H9 (cell line): ENCODE data around the gene MASP2. TPM values are rescaled to one million over a fixed set of nuclear protein-coding genes. Genes with fewer than 3 reads are reported as not detected.
"Not testable (repeated sequence)": the region's sequence is repeated elsewhere in the genome, so short reads cannot be mapped to it uniquely, and the experiment has no call there.

ENCODE experiments used
- DNase-seq: peaks from one replicate; pipeline ENCODE4 v3.0.0-alpha.2; 2017
- H2AFZ ChIP-seq: one replicate; pipeline ENCODE4 v1.6.1; 2013; ENCODE audit warnings: mild to moderate bottlenecking, low read length, control low read depth, moderate library complexity
- H2AK5ac ChIP-seq: 2 replicates; pipeline ENCODE4 v1.6.1; 2013; ENCODE audit warnings: low read length, control low read depth, mixed read lengths; ENCODE audit not compliant: insufficient read length
- H2BK120ac ChIP-seq: one replicate; pipeline ENCODE4 v1.6.1; 2013; ENCODE audit warnings: low read depth, mild to moderate bottlenecking, low read length, control low read depth, inconsistent platforms; ENCODE audit not compliant: poor library complexity, severe bottlenecking
- H2BK12ac ChIP-seq: 2 replicates; pipeline ENCODE4 v1.6.1; 2013; ENCODE audit warnings: low read length, control low read depth, mixed read lengths, low read depth; ENCODE audit not compliant: insufficient read length
- H2BK15ac ChIP-seq: 2 replicates; pipeline ENCODE4 v1.6.1; 2013; ENCODE audit warnings: low read depth, low read length, control low read depth
- H2BK20ac ChIP-seq: one replicate; pipeline ENCODE4 v1.6.1; 2013; ENCODE audit warnings: low read depth, mild to moderate bottlenecking, low read length, control low read depth, inconsistent platforms; ENCODE audit not compliant: poor library complexity, severe bottlenecking
- H2BK5ac ChIP-seq: 2 replicates; pipeline ENCODE4 v1.6.1; 2013; ENCODE audit warnings: low read length, control low read depth, mixed read lengths; ENCODE audit not compliant: insufficient read length
- H3K14ac ChIP-seq: 2 replicates; pipeline ENCODE4 v1.6.1; 2013; ENCODE audit warnings: low read length, control low read depth; ENCODE audit not compliant: insufficient read depth
- H3K18ac ChIP-seq: 2 replicates; pipeline ENCODE4 v1.6.1; 2013; ENCODE audit warnings: low read depth, mild to moderate bottlenecking, mixed read lengths, low read length, control low read depth; ENCODE audit not compliant: insufficient read length
- H3K23ac ChIP-seq: 2 replicates; pipeline ENCODE4 v1.6.1; 2013; ENCODE audit warnings: low read length, control low read depth, mixed read lengths, low read depth; ENCODE audit not compliant: insufficient read length
- H3K23me2 ChIP-seq: 2 replicates; pipeline ENCODE4 v1.6.1; 2013; ENCODE audit warnings: low read depth, mild to moderate bottlenecking, mixed read lengths, low read length, control low read depth; ENCODE audit not compliant: insufficient read length, poor library complexity, severe bottlenecking
- H3K27ac ChIP-seq: 2 replicates; pipeline ENCODE4 v1.5.1; 2013; ENCODE audit warnings: low read length, control low read depth, mixed read lengths, low read depth; ENCODE audit not compliant: insufficient read length
- H3K27me3 ChIP-seq: 2 replicates; pipeline ENCODE4 v1.6.1; 2013; ENCODE audit warnings: low read length, control low read depth, inconsistent platforms; ENCODE audit not compliant: insufficient read depth
- H3K4ac ChIP-seq: 2 replicates; pipeline ENCODE4 v1.6.1; 2013; ENCODE audit warnings: low read depth, mild to moderate bottlenecking, control low read depth, inconsistent platforms, low read length, moderate library complexity
- H3K4me1 ChIP-seq: 2 replicates; pipeline ENCODE4 v1.6.1; 2013; ENCODE audit warnings: low read length, control low read depth, inconsistent platforms; ENCODE audit not compliant: insufficient read depth
- H3K4me2 ChIP-seq: 2 replicates; pipeline ENCODE4 v1.6.1; 2013; ENCODE audit warnings: low read length, control low read depth, mixed read lengths; ENCODE audit not compliant: insufficient read length, insufficient read depth
- H3K56ac ChIP-seq: 2 replicates; pipeline ENCODE4 v1.6.1; 2013; ENCODE audit warnings: low read depth, mild to moderate bottlenecking, mixed read lengths, low read length, control low read depth; ENCODE audit not compliant: insufficient read length
- H3K79me1 ChIP-seq: 2 replicates; pipeline ENCODE4 v1.6.1; 2013; ENCODE audit warnings: low read depth, mild to moderate bottlenecking, moderate library complexity, low read length, control low read depth, inconsistent platforms; ENCODE audit not compliant: insufficient read depth, poor library complexity, severe bottlenecking
- H3K79me2 ChIP-seq: 2 replicates; pipeline ENCODE4 v1.6.1; 2013; ENCODE audit warnings: low read length, control low read depth, inconsistent platforms; ENCODE audit not compliant: insufficient read depth
- H3K9ac ChIP-seq: 2 replicates; pipeline ENCODE4 v1.6.1; 2013; ENCODE audit warnings: low read length, control low read depth, mixed read lengths; ENCODE audit not compliant: insufficient read length; ENCODE audit errors: extremely low read depth
- H3K9me3 ChIP-seq: one replicate; pipeline ENCODE4 v1.6.1; 2013; ENCODE audit warnings: low read depth, low read length, inconsistent platforms; ENCODE audit not compliant: control insufficient read depth
- H3T11ph ChIP-seq: one replicate; pipeline ENCODE4 v1.6.1; 2013; ENCODE audit warnings: mild to moderate bottlenecking, low read length, control low read depth, inconsistent platforms
- H4K20me1 ChIP-seq: one replicate; pipeline ENCODE4 v1.6.1; 2013; ENCODE audit not compliant: control insufficient read depth, insufficient read length, insufficient read depth
- H4K5ac ChIP-seq: 2 replicates; pipeline ENCODE4 v1.6.1; 2013; ENCODE audit warnings: low read depth, mild to moderate bottlenecking, mixed read lengths, low read length, control low read depth; ENCODE audit not compliant: insufficient read length
- H4K8ac ChIP-seq: replicated peaks from 2 replicates; pipeline ENCODE4 v1.6.1; 2013; ENCODE audit warnings: low read length, control low read depth, mixed read lengths, low read depth; ENCODE audit not compliant: insufficient read length
- H4K91ac ChIP-seq: 2 replicates; pipeline ENCODE4 v1.6.1; 2013; ENCODE audit warnings: low read depth, mild to moderate bottlenecking, moderate library complexity, mixed read lengths, low read length, control low read depth; ENCODE audit not compliant: insufficient read length
- H3K27ac Mint-ChIP-seq, 3 experiments: 2 replicates in 2 of 3; 3 replicates in 1 of 3; pipeline ENCODE4 v1.8.0; 2020 to 2021; ENCODE audit warnings: mixed read lengths in 3 of 3, mild to moderate bottlenecking in 1 of 3, moderate library complexity in 1 of 3
- H3K27me3 Mint-ChIP-seq: 2 replicates; pipeline ENCODE4 v1.8.0; 2021; ENCODE audit warnings: low read depth, mild to moderate bottlenecking, moderate library complexity, mixed read lengths
- H3K36me3 Mint-ChIP-seq, 3 experiments: 2 replicates in 2 of 3; 3 replicates in 1 of 3; pipeline ENCODE4 v1.8.0; 2020 to 2021; ENCODE audit warnings: low read depth in 3 of 3, mixed read lengths in 3 of 3; ENCODE audit not compliant: insufficient read depth in 1 of 3
- H3K4me1 Mint-ChIP-seq, 2 experiments: 2 replicates each; pipeline ENCODE4 v1.8.0; 2020; ENCODE audit warnings: mixed read lengths in 2 of 2
- H3K4me3 Mint-ChIP-seq, 2 experiments: 2 replicates in 1 of 2; 3 replicates in 1 of 2; pipeline ENCODE4 v1.8.0; 2020 to 2021; ENCODE audit warnings: mild to moderate bottlenecking in 2 of 2, mixed read lengths in 2 of 2, moderate library complexity in 1 of 2
- H3K9me3 Mint-ChIP-seq, 2 experiments: 2 replicates in 1 of 2; 3 replicates in 1 of 2; pipeline ENCODE4 v1.8.0; 2020; ENCODE audit warnings: mild to moderate bottlenecking in 2 of 2, mixed read lengths in 2 of 2, moderate library complexity in 1 of 2
- WGBS: extraction: QIAGEN DNeasy Blood & Tissue Kit; methylation state at CpG from one replicate; pipeline ENCODE4 v1.1.7; 2013; ENCODE audit warnings: missing lambda C conversion rate, low lambda C conversion rate, mixed read lengths; ENCODE audit not compliant: insufficient read length; ENCODE audit errors: extremely low coverage; 5-methylcytosine and 5-hydroxymethylcytosine counted together
- long read RNA-seq: library from polyadenylated mRNA; unstranded; transcript quantifications from one replicate; pipeline ENCODE4 v2.0.0, GENCODE V29; 2020
- total RNA-seq: library from RNA; stranded (reverse); gene quantifications from 2 replicates; pipeline ENCODE4 v1.2.1, GENCODE V29; 2021
- TF ChIP-seq, protein P1 (sequence below): fragments of 200-600 bp; sonication (generic); conservative IDR thresholded peaks from 3 replicates; pipeline ENCODE4 v1.8.0; 2021; ENCODE audit warnings: antibody characterized with exemption, mild to moderate bottlenecking

Gene MASP2
- 0.46 and 0.57 TPM in 2 replicates for total RNA-seq
- long read RNA-seq, result 0 reads

DNA sequence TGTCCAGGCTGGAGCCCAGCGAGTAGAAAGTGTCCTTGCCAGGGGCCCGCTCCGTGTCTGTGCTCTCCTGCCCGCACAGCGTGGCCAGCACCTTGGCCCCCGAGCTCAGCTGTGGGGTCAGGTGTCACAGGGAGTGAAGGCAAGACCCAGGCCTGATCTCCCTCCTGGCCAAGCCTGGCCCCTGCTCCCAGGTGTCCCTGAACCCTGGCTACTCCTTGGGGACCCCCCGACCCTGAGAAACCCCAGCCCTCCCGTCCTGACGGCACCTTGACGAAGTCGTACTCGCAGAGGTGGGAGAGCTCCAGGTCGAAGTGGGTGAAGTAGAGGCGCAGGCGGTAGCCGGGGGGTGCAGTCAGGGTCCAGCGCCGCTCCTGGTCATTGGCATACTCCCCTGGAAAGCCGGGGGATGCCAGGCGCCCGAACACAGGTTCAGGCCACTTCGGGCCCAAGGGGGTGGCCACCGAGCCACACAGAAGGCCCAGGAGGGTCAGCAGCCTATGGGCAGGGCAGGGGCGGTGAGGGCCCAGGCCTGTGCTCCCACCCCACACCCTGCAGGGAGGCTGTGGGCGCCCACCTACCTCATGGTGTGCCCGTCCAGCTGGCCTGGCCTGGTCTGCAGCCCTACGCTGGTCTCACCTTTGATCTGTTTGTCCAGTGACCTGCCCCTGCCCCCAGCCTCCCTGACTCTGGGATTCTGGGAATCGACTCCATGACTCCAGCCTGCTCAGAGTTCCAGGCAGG, at the start of gene MASP2:
Gene MASP2, minus strand, starts transcription at position 615 of the 741 bp plus-strand sequence. Its CDS starts 32 bp downstream, at position 583.
- no peak within 1 kb of the TSS for H3T11ph ChIP-seq
- no peak within 1 kb of the TSS for H2AFZ ChIP-seq
- TF ChIP-seq, protein P1, sequence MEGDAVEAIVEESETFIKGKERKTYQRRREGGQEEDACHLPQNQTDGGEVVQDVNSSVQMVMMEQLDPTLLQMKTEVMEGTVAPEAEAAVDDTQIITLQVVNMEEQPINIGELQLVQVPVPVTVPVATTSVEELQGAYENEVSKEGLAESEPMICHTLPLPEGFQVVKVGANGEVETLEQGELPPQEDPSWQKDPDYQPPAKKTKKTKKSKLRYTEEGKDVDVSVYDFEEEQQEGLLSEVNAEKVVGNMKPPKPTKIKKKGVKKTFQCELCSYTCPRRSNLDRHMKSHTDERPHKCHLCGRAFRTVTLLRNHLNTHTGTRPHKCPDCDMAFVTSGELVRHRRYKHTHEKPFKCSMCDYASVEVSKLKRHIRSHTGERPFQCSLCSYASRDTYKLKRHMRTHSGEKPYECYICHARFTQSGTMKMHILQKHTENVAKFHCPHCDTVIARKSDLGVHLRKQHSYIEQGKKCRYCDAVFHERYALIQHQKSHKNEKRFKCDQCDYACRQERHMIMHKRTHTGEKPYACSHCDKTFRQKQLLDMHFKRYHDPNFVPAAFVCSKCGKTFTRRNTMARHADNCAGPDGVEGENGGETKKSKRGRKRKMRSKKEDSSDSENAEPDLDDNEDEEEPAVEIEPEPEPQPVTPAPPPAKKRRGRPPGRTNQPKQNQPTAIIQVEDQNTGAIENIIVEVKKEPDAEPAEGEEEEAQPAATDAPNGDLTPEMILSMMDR, result no peak
- H2BK12ac ChIP-seq, result no peak within 1 kb of the TSS
- H2BK15ac ChIP-seq, result no peak within 1 kb of the TSS
- Mint-ChIP-seq H3K36me3 (peaks cover 0 to 1% (median 0%) of the 10 kb centered on the region in 3 experiments; a peak in 1 of 7 replicates), H3K4me3 (no peak within 1 kb of the TSS), H3K27ac (no peak within 1 kb of the TSS), H3K27me3 (no peaks in the 10 kb centered on the region), H3K9me3 (no peaks in the 10 kb centered on the region), H3K4me1 (peaks cover 5% of the 10 kb centered on the region in 2 experiments)
- no peaks in the 10 kb centered on the region for H3K79me1 ChIP-seq
- H2BK5ac ChIP-seq, result no peak within 1 kb of the TSS
- no peaks in the 10 kb centered on the region for H3K4me1 ChIP-seq
- no peak within 1 kb of the TSS for H4K5ac ChIP-seq
- H3K27ac ChIP-seq, result no peak within 1 kb of the TSS
- no peak within 1 kb of the TSS for H3K18ac ChIP-seq
- no peak within 1 kb of the TSS for H3K56ac ChIP-seq
- no peak within 1 kb of the TSS for H3K4me2 ChIP-seq
- DNase-seq, result no peak
- H4K20me1 ChIP-seq, result peaks cover 4% of the 10 kb centered on the region
- H3K9me3 ChIP-seq, result no peaks in the 10 kb centered on the region
- H3K23me2 ChIP-seq, result no peaks in the 10 kb centered on the region
- no peak within 1 kb of the TSS for H3K23ac ChIP-seq
- H2BK120ac ChIP-seq, result no peak within 1 kb of the TSS
- no peaks in the 10 kb centered on the region for H3K27me3 ChIP-seq
- H2AK5ac ChIP-seq, result no peak within 1 kb of the TSS
- H3K79me2 ChIP-seq, result no peaks in the 10 kb centered on the region
- no peak within 1 kb of the TSS for H2BK20ac ChIP-seq
- no peak within 1 kb of the TSS for H3K14ac ChIP-seq
- no peak within 1 kb of the TSS for H3K4ac ChIP-seq
- WGBS, result no CpG with 5 or more reads among the region's 28 CpGs
- no peak within 1 kb of the TSS for H4K91ac ChIP-seq
- no peak within 1 kb of the TSS for H3K9ac ChIP-seq
- no peak within 1 kb of the TSS for H4K8ac ChIP-seq

GRCh38 chr1:11083784-11084183, 36.7 kb upstream of the MASP2 start:
- H2AK5ac ChIP-seq, H3K18ac ChIP-seq, H3K9me3 Mint-ChIP-seq, H3K9ac ChIP-seq, H3K27ac Mint-ChIP-seq, H2BK15ac ChIP-seq, H3T11ph ChIP-seq, H3K27ac ChIP-seq, H3K14ac ChIP-seq, H3K4me1 ChIP-seq, DNase-seq, H3K23me2 ChIP-seq, H4K20me1 ChIP-seq, H3K4me3 Mint-ChIP-seq, H4K5ac ChIP-seq, H4K91ac ChIP-seq, H3K79me1 ChIP-seq, H3K56ac ChIP-seq, H4K8ac ChIP-seq, H2BK20ac ChIP-seq, H2BK5ac ChIP-seq, H3K4me1 Mint-ChIP-seq, H2AFZ ChIP-seq, H2BK12ac ChIP-seq, H3K27me3 ChIP-seq, H3K27me3 Mint-ChIP-seq, H3K79me2 ChIP-seq, H3K4ac ChIP-seq, H2BK120ac ChIP-seq, H3K4me2 ChIP-seq, H3K23ac ChIP-seq, H3K9me3 ChIP-seq: not testable (repeated sequence)
- WGBS, result no CpG with 5 or more reads among the region's 3 CpGs
- H3K36me3 Mint-ChIP-seq, result peaks cover 56 to 77% (median 71%) of the 10 kb centered on the region in 3 experiments
